ENCODE data around the gene RASAL2.

- TF ChIP-seq POLR2A (IDR thresholded peaks at IDR 0.05) (no peak), CTCF (IDR thresholded peaks at IDR 0.05) (no peak)
These were observed 343.0 kb downstream of the RASAL2 start for GRCh38 chr1:178436899-178437298.

Measured in thyroid gland (tissue), 4 donors.